Activated T-cell treated with anti-CD3 and anti-CD28 coated beads, Interleukin-2, amount 50 U/mL, for 72 hours (primary cell): Measurements from ENCODE around the gene GTSE1. TPM values are rescaled to one million over a fixed set of nuclear protein-coding genes. Genes with fewer than 3 reads are reported as not detected.

Experiments used
- ATAC-seq, 2 donors: fragments of 150-1000 bp; cut with Tn5 transposase; replicated peaks in 1 of 2; 2 replicates each; pipeline ENCODE4 v1.10.0; 2021; ENCODE audit warnings: moderate library complexity in 2 of 2, mild to moderate bottlenecking in 1 of 2
- DNase-seq, 2 donors: peaks; one replicate each; pipeline ENCODE4 v3.0.0; 2021 to 2022; ENCODE audit warnings: mixed read lengths in 1 of 2
- H3K27ac Mint-ChIP-seq: one replicate; pipeline ENCODE4 v1.8.0; 2022; ENCODE audit warnings: mild to moderate bottlenecking, moderate library complexity, mixed read lengths
- H3K27me3 Mint-ChIP-seq: one replicate; pipeline ENCODE4 v1.8.0; 2022; ENCODE audit warnings: low read depth, mixed read lengths
- H3K36me3 Mint-ChIP-seq, 2 donors: one replicate each; pipeline ENCODE4 v1.8.0; 2022; ENCODE audit warnings: mixed read lengths in 2 of 2, mild to moderate bottlenecking in 1 of 2; ENCODE audit not compliant: insufficient read depth in 2 of 2
- H3K4me1 Mint-ChIP-seq: one replicate; pipeline ENCODE4 v1.8.0; 2022; ENCODE audit warnings: low read depth, mixed read lengths
- H3K4me3 Mint-ChIP-seq, 2 donors: one replicate each; pipeline ENCODE4 v1.8.0; 2022; ENCODE audit warnings: mild to moderate bottlenecking in 2 of 2, mixed read lengths in 2 of 2, moderate library complexity in 2 of 2
- H3K9me3 Mint-ChIP-seq, 2 donors: one replicate each; pipeline ENCODE4 v1.8.0; 2022; ENCODE audit warnings: mixed read lengths in 2 of 2
- total RNA-seq, 2 donors: library from RNA; stranded (reverse); gene quantifications; one replicate each; pipeline ENCODE4 v1.2.3, GENCODE V29; 2022

The GTSE1 gene
- total RNA-seq, 2 donors from 2014 or later: 54.2 to 60.5 TPM

DNA sequence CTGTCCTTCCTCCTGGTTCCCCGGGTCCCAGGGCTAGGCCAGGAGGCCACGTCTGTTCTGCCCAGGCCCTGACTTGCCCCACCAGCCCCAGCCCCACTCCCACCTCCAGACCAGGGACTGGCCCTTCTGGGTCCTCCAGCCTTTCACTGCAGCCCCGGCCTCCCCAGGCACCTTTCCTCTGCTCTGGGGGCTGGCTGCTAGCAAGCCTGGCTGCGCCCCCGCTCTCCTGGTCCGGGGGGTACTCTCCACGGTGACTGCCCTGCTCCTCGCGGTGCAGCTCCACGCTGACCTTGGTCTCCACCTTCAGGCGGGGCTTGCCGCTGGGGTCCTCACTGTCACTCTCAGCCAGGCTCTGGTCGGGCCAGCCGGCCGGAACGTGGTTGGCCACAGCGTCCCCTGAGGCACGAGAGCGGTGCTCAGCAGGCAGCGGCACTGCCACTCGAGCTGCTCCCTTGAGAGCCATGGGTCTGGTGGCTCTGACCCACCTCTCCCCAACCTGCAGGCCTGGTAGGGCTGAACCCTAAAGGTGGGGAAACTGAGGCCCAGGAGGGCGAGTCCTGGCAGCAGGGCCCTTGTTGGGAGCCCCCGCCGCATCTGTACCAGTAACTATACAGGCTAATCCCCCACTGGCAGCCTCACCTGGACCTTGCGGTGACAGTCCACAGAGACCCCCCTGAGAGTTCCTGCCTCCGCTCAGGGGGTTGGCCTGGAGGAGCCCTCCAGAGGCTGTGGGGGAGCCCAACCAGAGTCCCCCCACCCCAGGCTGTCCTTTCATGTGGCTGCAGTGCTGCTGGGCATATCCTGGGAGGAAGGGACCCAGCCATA is 67.9 kb downstream of the GTSE1 start:
- H3K9me3 Mint-ChIP-seq: no peaks in the 10 kb centered on the region
- H3K4me1 Mint-ChIP-seq: no peaks in the 10 kb centered on the region
- no peak for DNase-seq
- H3K4me3 Mint-ChIP-seq: no peak overlapping the region
- no peaks in the 10 kb centered on the region for H3K27me3 Mint-ChIP-seq
- H3K36me3 Mint-ChIP-seq: no peaks in the 10 kb centered on the region
- ATAC-seq: no peak
- H3K27ac Mint-ChIP-seq: no peak overlapping the region

GRCh38 chr22:46365166-46365624 is 68.5 kb downstream of the GTSE1 start:
- Mint-ChIP-seq H3K36me3 (no peaks in the 10 kb centered on the region), H3K4me3 (no peak overlapping the region), H3K4me1 (peaks cover 6% of the 10 kb centered on the region), H3K9me3 (no peaks in the 10 kb centered on the region), H3K27ac (no peak overlapping the region), H3K27me3 (no peaks in the 10 kb centered on the region)
- ATAC-seq (no peak), DNase-seq (no peak)

DNA sequence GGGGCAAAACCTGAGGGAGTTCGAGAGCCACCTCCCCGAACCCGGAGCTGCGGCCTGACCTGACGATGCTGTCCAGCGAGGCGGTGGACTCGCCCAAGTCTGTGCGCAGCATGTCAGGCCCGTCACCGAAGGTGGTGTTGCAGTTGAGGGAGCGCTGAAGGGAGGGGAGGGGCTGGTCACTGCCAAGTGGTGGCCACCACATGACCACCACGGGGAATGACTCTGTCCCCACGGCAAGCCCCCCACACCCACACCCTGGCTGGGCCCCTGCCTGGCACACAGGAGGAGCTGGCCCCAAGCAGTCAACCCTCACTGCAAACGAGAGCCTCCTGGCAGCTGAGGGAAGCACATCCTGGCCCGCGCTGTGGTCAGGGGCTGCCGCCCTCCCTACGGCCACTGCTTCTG is 69.7 kb downstream of the GTSE1 start:
- Mint-ChIP-seq H3K36me3 (no peaks in the 10 kb centered on the region), H3K27ac (no peak overlapping the region), H3K4me1 (peaks cover 14% of the 10 kb centered on the region), H3K27me3 (peaks cover 3% of the 10 kb centered on the region), H3K9me3 (no peaks in the 10 kb centered on the region), H3K4me3 (no peak overlapping the region)
- DNase-seq: no peak
- no peak for ATAC-seq

GRCh38 chr22:46366801-46367706 is 70.4 kb downstream of the GTSE1 start:
- Mint-ChIP-seq H3K4me1 (peaks cover 21% of the 10 kb centered on the region), H3K4me3 (no peak overlapping the region), H3K27me3 (peaks cover 9% of the 10 kb centered on the region), H3K36me3 (no peaks in the 10 kb centered on the region), H3K27ac (no peak overlapping the region), H3K9me3 (no peaks in the 10 kb centered on the region)
- DNase-seq: no peak
- peak; percentile 10 to 30 for ATAC-seq

GRCh38 chr22:46367707-46368191 is 71.1 kb downstream of the GTSE1 start:
- peak; percentile 75 to 78 for ATAC-seq
- peaks cover 24% of the 10 kb centered on the region for H3K4me1 Mint-ChIP-seq

GRCh38 chr22:46368422-46368821 is 71.8 kb downstream of the GTSE1 start:
- DNase-seq (no peak), ATAC-seq (no peak)
- peaks cover 24% of the 10 kb centered on the region for H3K4me1 Mint-ChIP-seq
- H3K9me3 Mint-ChIP-seq: no peaks in the 10 kb centered on the region
- H3K27ac Mint-ChIP-seq: no peak overlapping the region
- no peaks in the 10 kb centered on the region for H3K36me3 Mint-ChIP-seq
- peaks cover 16% of the 10 kb centered on the region for H3K27me3 Mint-ChIP-seq
- H3K4me3 Mint-ChIP-seq: peak overlapping the region in 1 of 2 donors; percentile 20

More at GRCh38 chr22:46367707-46368191, 71.1 kb downstream of the GTSE1 start:
- Mint-ChIP-seq H3K36me3 (no peaks in the 10 kb centered on the region), H3K27me3 (peaks cover 14% of the 10 kb centered on the region), H3K4me3 (no peak overlapping the region), H3K27ac (no peak overlapping the region), H3K9me3 (no peaks in the 10 kb centered on the region)
- DNase-seq: peak; percentile 75 to 77

DNA sequence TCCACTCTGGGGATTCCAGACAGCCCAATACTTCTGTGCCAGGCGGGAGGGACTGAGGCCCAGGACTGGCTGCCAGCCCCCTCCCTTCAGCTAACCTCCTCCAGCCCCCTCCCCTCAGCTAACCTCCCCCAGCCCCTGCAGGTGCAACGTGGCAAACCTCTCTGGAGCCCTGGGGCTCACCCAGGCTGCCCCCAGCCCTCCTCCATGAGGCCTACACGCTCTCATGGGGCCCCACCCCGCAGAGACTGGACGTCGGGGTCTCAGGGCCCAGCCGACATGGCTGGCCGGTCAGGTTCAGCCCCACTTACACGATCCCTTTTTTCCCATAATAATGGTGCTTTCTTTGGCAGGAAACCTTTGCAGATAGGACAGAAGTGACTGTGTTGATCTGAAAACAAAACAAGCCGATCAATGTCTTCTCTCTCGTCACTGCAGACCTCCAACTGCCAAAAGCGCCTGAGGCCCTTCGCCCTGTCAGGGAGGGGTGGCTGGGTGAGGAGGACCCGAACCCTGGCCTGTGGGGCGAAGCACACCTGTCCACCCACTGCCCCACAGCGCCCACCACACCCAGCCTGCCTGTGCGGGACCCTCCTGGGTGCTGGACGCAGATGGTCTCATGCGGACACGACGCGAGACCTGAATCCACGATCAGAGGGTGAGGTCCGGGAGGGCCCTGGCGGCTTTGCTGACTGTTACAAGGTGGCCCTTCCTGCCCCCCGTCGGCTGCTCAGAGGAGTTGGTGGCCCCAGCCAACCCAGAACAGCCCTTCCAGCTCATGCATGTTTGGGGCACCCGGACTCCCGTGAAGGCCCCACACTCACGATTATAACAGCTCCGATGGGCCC is 72.4 kb downstream of the GTSE1 start:
- no peak for ATAC-seq
- H3K4me3 Mint-ChIP-seq: no peak overlapping the region

GRCh38 chr22:46369716-46370583 is 73.3 kb downstream of the GTSE1 start:
- no peaks in the 10 kb centered on the region for H3K36me3 Mint-ChIP-seq
- H3K9me3 Mint-ChIP-seq: no peaks in the 10 kb centered on the region
- peaks cover 16% of the 10 kb centered on the region for H3K27me3 Mint-ChIP-seq
- DNase-seq (no peak), ATAC-seq (no peak)
- H3K27ac Mint-ChIP-seq: no peak overlapping the region
- H3K4me1 Mint-ChIP-seq: peaks cover 35% of the 10 kb centered on the region
- no peak overlapping the region for H3K4me3 Mint-ChIP-seq

More for the DNA sequence above, 72.4 kb downstream of the GTSE1 start:
- Mint-ChIP-seq H3K27me3 (peaks cover 16% of the 10 kb centered on the region), H3K36me3 (no peaks in the 10 kb centered on the region), H3K27ac (no peak overlapping the region), H3K4me1 (peaks cover 29% of the 10 kb centered on the region), H3K9me3 (no peaks in the 10 kb centered on the region)
- DNase-seq: no peak

- Mint-ChIP-seq H3K36me3 (peaks cover under 1 to 7% of the 10 kb centered on the region in 2 donors), H3K27me3 (peaks cover 16% of the 10 kb centered on the region), H3K4me1 (peaks cover 35% of the 10 kb centered on the region), H3K27ac (no peak overlapping the region), H3K4me3 (no peak overlapping the region), H3K9me3 (peaks cover 0 to under 1% of the 10 kb centered on the region in 2 donors)
- DNase-seq: no peak
- peak in 1 of 2 donors; percentile 23 for ATAC-seq
Observed at GRCh38 chr22:46370584-46371291, 74.1 kb downstream of the GTSE1 start.

DNA sequence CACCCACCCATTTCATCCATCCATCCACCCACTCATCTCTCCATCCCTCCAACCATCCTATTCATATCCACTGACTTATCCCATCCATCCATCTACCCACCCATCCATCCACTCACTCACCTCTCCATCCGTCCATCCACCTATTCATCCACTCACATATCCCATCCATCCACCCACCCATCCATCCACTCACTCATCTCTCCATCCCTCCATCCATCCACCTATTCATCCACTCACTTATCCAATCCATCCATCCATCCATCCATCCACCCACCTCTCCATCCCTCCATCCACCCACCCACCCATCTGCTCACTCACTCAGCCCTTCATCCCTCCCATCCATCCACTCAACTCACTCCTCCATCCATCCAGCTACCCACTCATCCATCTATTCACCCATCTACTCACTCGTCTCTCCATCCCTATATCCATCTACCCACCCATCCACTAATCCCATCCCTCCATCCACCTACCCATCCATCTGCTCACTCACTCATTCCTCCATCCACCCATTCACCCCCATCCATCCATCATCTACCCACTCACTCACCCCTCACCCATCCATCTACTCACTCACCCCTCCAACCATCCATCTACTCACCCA is 75.1 kb downstream of the GTSE1 start:
- Mint-ChIP-seq H3K4me1 (peaks cover 35% of the 10 kb centered on the region), H3K27me3 (peaks cover 16% of the 10 kb centered on the region), H3K27ac (no peak overlapping the region), H3K9me3 (peaks cover 2 to 4% of the 10 kb centered on the region in 2 donors), H3K36me3 (peaks cover 3 to 11% of the 10 kb centered on the region in 2 donors), H3K4me3 (no peak overlapping the region)
- ATAC-seq: no peak
- no peak for DNase-seq

- no peak overlapping the region for H3K27ac Mint-ChIP-seq
- H3K36me3 Mint-ChIP-seq: peaks cover 3 to 11% of the 10 kb centered on the region in 2 donors
- peaks cover 35% of the 10 kb centered on the region for H3K4me1 Mint-ChIP-seq
- no peak overlapping the region for H3K4me3 Mint-ChIP-seq
- H3K9me3 Mint-ChIP-seq: peaks cover 2 to 4% of the 10 kb centered on the region in 2 donors
- peaks cover 16% of the 10 kb centered on the region for H3K27me3 Mint-ChIP-seq
- no peak for DNase-seq
- no peak for ATAC-seq
Observed at GRCh38 chr22:46372686-46373085, 76.0 kb downstream of the GTSE1 start.
